Stimulated activated CD4-positive, alpha-beta T cell treated with anti-CD3 and anti-CD28 coated beads, Interleukin-15, amount 100 ng/mL, for 24 hours (primary cell): ENCODE data around the gene SPDYE16.
"Not testable (repeated sequence)": the region's sequence is repeated elsewhere in the genome, so short reads cannot be mapped to it uniquely, and the experiment has no call there.

Experiments
- DNase-seq: peaks from one replicate; pipeline ENCODE4 v3.0.0-alpha.2; 2020

SPDYE16 gene

GRCh38 chr7:76549025-76549854 is 6.1 kb upstream of the SPDYE16 start:
- peak; percentile 91 for DNase-seq

GRCh38 chr7:76531643-76532042 is 11.5 kb downstream of the SPDYE16 start:
- DNase-seq = not testable (repeated sequence)

- DNase-seq = not testable (repeated sequence)
Observed at GRCh38 chr7:76526183-76526582, 16.9 kb downstream of the SPDYE16 start.

- DNase-seq = not testable (repeated sequence)
Observed at GRCh38 chr7:76516932-76517331, 26.2 kb downstream of the SPDYE16 start.

- no peak for DNase-seq
Observed at GRCh38 chr7:76515999-76516443, 27.1 kb downstream of the SPDYE16 start.

GRCh38 chr7:76514926-76515771 is 27.9 kb downstream of the SPDYE16 start:
- no peak for DNase-seq

- no peak for DNase-seq
Observed at GRCh38 chr7:76513817-76514799, 29.0 kb downstream of the SPDYE16 start.

- DNase-seq = no peak
Observed at GRCh38 chr7:76512941-76513816, 29.9 kb downstream of the SPDYE16 start.

- not testable (repeated sequence) for DNase-seq
Observed at GRCh38 chr7:76511911-76512885, 30.9 kb downstream of the SPDYE16 start.

- not testable (repeated sequence) for DNase-seq
Observed at GRCh38 chr7:76511200-76511910, 31.7 kb downstream of the SPDYE16 start.

GRCh38 chr7:76509931-76510877 is 32.9 kb downstream of the SPDYE16 start, which contains the start of gene UPK3B:
Gene UPK3B (plus strand): TSS chr7:76510552. CDS start chr7:76510653, 101 bp downstream.
- DNase-seq = no peak

GRCh38 chr7:76507723-76508406 is 35.2 kb downstream of the SPDYE16 start:
- DNase-seq = no peak

GRCh38 chr7:76506643-76507042 is 36.5 kb downstream of the SPDYE16 start:
- DNase-seq = not testable (repeated sequence)

GRCh38 chr7:76506081-76506440 is 37.0 kb downstream of the SPDYE16 start:
- DNase-seq = no peak

GRCh38 chr7:76505168-76506080 is 37.7 kb downstream of the SPDYE16 start:
- no peak for DNase-seq
